K562 (cell line): ENCODE data around the gene AQP5. TPM values are rescaled to one million over a fixed set of nuclear protein-coding genes. Genes with fewer than 3 reads are reported as not detected.

ENCODE experiments used
- ATAC-seq: fragments of 200-7000 bp; cut with Tn5 transposase; 3 replicates; pipeline ENCODE4 v1.9.1; 2020; ENCODE audit warnings: moderate library complexity
- BruUV-seq: library from RNA; stranded (reverse); fragments of 400-500 nt; replicated peaks from 2 replicates; lab custom pipeline; 2021; lab: Mats Ljungman, UMichigan
- CTCF ChIA-PET: fragments of 300-600 bp; formaldehyde crosslinking; extraction: SDS; loops from one replicate; lab custom pipeline; 2021; ENCODE audit warnings: low intra/inter-chr PET ratio; lab: Yijun Ruan, JAX
- POLR2A ChIA-PET: fragments of 300-600, 350-650 bp; sonication (Branson Sonifier 250); formaldehyde crosslinking; extraction: SDS; loops from one replicate; lab custom pipeline; 2021; ENCODE audit warnings: antibody characterized with exemption, inconsistent platforms; lab: Yijun Ruan, JAX
- DNase-seq, 4 experiments: peaks; one replicate each; pipeline versions ENCODE4 v3.0.0 to v3.0.0-alpha.2; 2011 to 2018; ENCODE audit warnings: low spot score in 3 of 4, mixed read lengths in 3 of 4; ENCODE audit errors: extremely low read depth in 1 of 4
- FAIRE-seq: peaks from 2 replicates; lab custom pipeline; 2011; peaks lifted over from hg19 to GRCh38; lab: Jason Lieb, UNC
- H2AFZ ChIP-seq: 2 replicates; pipeline ENCODE4 v1.6.0; 2011; ENCODE audit warnings: low read depth, low read length, control low read depth, inconsistent platforms
- H3K27ac ChIP-seq: fragments of 200-600 bp; 3 replicates; pipeline ENCODE4 v1.8.0; 2011; ENCODE audit warnings: low read depth, mild to moderate bottlenecking, control low read depth, inconsistent platforms, low read length, moderate library complexity, mixed read lengths; ENCODE audit errors: extremely low read depth
- H3K27me3 ChIP-seq, 2 experiments: fragments of 300-600 bp in 1 of 2; 2 replicates in 1 of 2; 3 replicates in 1 of 2; pipeline versions ENCODE4 v1.6.0 to v1.8.0; 2011; ENCODE audit warnings: inconsistent platforms in 2 of 2, low read length in 2 of 2, mild to moderate bottlenecking in 1 of 2, mixed read lengths in 1 of 2, moderate library complexity in 1 of 2; ENCODE audit not compliant: control insufficient read depth in 2 of 2, insufficient read depth in 2 of 2
- H3K36me3 ChIP-seq: fragments of 300-600 bp; 3 replicates; pipeline ENCODE4 v1.8.0; 2011; ENCODE audit warnings: mild to moderate bottlenecking, low read length, inconsistent platforms; ENCODE audit not compliant: control insufficient read depth, insufficient read depth
- H3K4me1 ChIP-seq, 2 experiments: fragments of 200-600 bp in 1 of 2; replicated peaks in 1 of 2; 2 replicates in 1 of 2; 3 replicates in 1 of 2; pipeline versions ENCODE4 v1.5.1 to v1.8.0; 2011; ENCODE audit warnings: inconsistent platforms in 2 of 2, low read length in 2 of 2, mild to moderate bottlenecking in 1 of 2, mixed read lengths in 1 of 2, moderate library complexity in 1 of 2; ENCODE audit not compliant: control insufficient read depth in 2 of 2, insufficient read depth in 2 of 2
- H3K4me2 ChIP-seq: 2 replicates; pipeline ENCODE4 v1.6.1; 2011; ENCODE audit warnings: low read length, control low read depth, inconsistent platforms, mixed read lengths; ENCODE audit not compliant: insufficient read depth
- H3K4me3 ChIP-seq: fragments of 200-600 bp; sonication (generic), shearing (Covaris generic); 2 replicates; pipeline ENCODE4 v1.5.1; 2016; ENCODE audit warnings: control low read depth, inconsistent platforms
- H3K79me2 ChIP-seq: fragments of 200-600 bp; 3 replicates; pipeline ENCODE4 v1.8.0; 2011; ENCODE audit warnings: low read length, inconsistent platforms; ENCODE audit not compliant: control insufficient read depth, insufficient read depth
- H3K9ac ChIP-seq, 2 experiments: 2 replicates each; pipeline versions ENCODE4 v1.6.0 to v1.6.1; 2011; ENCODE audit warnings: low read depth in 2 of 2, low read length in 2 of 2, control low read depth in 1 of 2, inconsistent platforms in 1 of 2, mild to moderate bottlenecking in 1 of 2, mixed read lengths in 1 of 2; ENCODE audit not compliant: insufficient read depth in 1 of 2
- H3K9me1 ChIP-seq: one replicate; pipeline ENCODE4 v1.6.0; 2011; ENCODE audit warnings: inconsistent platforms, mild to moderate bottlenecking, low read length, moderate library complexity; ENCODE audit not compliant: control insufficient read depth, insufficient read depth
- H3K9me3 ChIP-seq: replicated peaks from 2 replicates; pipeline ENCODE4 v1.5.1; 2011; ENCODE audit warnings: low read depth, low read length, inconsistent platforms; ENCODE audit not compliant: control insufficient read depth, insufficient read depth
- H4K20me1 ChIP-seq: replicated peaks from 2 replicates; pipeline ENCODE4 v1.6.1; 2011; ENCODE audit warnings: low read length, inconsistent platforms, mixed read lengths; ENCODE audit not compliant: control insufficient read depth, insufficient read depth
- BHLHE40 ChIP-seq: IDR thresholded peaks from 2 replicates; pipeline ENCODE4 v1.6.1; 2011; ENCODE audit warnings: low read length, improper control_type of control experiment
- PHF21A ChIP-seq: fragments of 450-650 bp; IDR thresholded peaks from 2 replicates; pipeline ENCODE4 v1.6.1; 2017; ENCODE audit warnings: low read depth, borderline replicate concordance
- USF1 ChIP-seq: sonication (generic); formaldehyde crosslinking; IDR thresholded peaks from 2 replicates; pipeline ENCODE4 v1.9.0; 2022; ENCODE audit warnings: mild to moderate bottlenecking, missing genetic modification reagents
- USF2 ChIP-seq: sonication (generic); formaldehyde crosslinking; IDR thresholded peaks from 2 replicates; pipeline ENCODE4 v1.5.0; 2020; ENCODE audit warnings: missing genetic modification reagents
- WGBS: fragments of 100-300 bp; shearing (Covaris generic); methylation state at CpG from one replicate; pipeline ENCODE4 v1.1.6; 2016; ENCODE audit warnings: low coverage, mixed read lengths; ENCODE audit not compliant: insufficient coverage; ENCODE audit errors: missing lambda C conversion rate; 5-methylcytosine and 5-hydroxymethylcytosine counted together
- in situ Hi-C: fragments of 300-500 bp; cut with MboI; formaldehyde crosslinking; loops from 4 replicates; pipeline ENCODE4 v1.15.0; 2018; ENCODE audit warnings: inconsistent platforms, mixed read lengths
- intact Hi-C: fragments of 100-400 bp; cut with micrococcal nuclease; formaldehyde crosslinking; loops from 2 replicates; pipeline ENCODE4 v1.14.2; 2022
- polyA plus RNA-seq, 8 experiments: library from polyadenylated mRNA; depleted of rRNA in 4 of 8; stranded (reverse) in 5 of 8; unstranded in 3 of 8; fragments of >200 nt; fragmentation: Nextera tagmentation in 2 of 8; fragmentation: Illumina TruSeq in 1 of 8; extraction: Ambion mirVana in 2 of 8; extraction: Trizol in 1 of 8; gene quantifications; 2 replicates each; pipeline versions ENCODE4 v1.2.1 to v1.2.3, GENCODE V29; 2011 to 2014; ENCODE audit warnings: inconsistent platforms in 1 of 8, missing spikeins in 1 of 8
- total RNA-seq, 7 experiments: library from RNA; depleted of rRNA in 6 of 7; stranded (reverse); fragments of >200 nt in 6 of 7; fragmentation: Illumina TruSeq in 2 of 7; extraction: Trizol in 2 of 7; gene quantifications; 2 replicates each; pipeline versions ENCODE4 v1.2.1 to v1.2.3, GENCODE V29; 2011 to 2021; ENCODE audit warnings: low replicate concordance in 1 of 7
- TF ChIP-seq, protein P1 (sequence below): fragments of 450-650 bp; IDR thresholded peaks from 2 replicates; pipeline ENCODE4 v1.6.1; 2016; ENCODE audit warnings: low read depth

The AQP5 gene
- total and polyA plus RNA-seq, 9 of the 15 experiments (the other 6 are each of a cell fraction or from before 2014, with no cell fraction given) = not detected

DNA sequence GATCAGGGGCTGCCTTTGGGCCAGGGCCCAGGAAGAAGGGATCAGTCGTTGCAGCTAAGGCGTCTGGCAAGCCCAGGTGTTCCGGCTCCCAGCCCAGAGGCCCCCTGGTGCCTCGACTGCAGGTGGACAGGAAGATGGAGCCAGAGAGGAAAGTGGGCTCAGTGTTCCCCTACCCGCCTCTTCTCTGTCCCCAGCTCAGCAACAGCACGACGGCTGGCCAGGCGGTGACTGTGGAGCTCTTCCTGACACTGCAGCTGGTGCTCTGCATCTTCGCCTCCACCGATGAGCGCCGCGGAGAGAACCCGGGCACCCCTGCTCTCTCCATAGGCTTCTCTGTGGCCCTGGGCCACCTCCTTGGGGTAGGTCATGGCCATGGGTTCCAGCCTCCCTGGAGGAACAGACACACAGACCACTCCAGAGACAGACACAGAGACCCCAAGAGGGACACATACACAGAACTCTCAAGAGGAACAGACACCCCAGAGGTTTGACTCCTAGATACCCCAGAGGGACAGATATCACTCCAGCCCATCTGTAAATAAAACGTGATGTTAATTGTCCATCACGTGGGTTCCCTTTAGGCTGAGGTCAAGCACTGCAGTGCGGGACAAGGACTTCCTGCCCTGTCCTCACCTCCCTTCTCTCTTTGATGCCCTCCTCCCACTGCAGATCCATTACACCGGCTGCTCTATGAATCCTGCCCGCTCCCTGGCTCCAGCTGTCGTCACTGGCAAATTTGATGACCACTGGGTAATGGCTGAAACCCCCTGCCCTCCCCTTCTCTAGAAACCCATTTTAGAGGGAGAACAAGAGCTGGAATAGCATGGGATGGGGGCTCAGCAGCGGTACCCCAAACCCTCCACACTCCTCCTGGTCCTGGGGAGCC is 7.5 kb upstream of the AQP5 start:
- CTCF ChIA-PET = interaction anchor here (0.7 kb wide), 1 partner anchor 22 kb away, joined by 7 read pairs; no protein-coding TSS in a partner anchor
- intact Hi-C loops (no loop called here), in situ Hi-C loops (no loop called here)
- DNase-seq = no peak
- ATAC-seq = peak; percentile 12; the same call in 1 of the 3 replicates
- no peak overlapping the region for H3K4me3 ChIP-seq
- WGBS = 28% methylated on average over 21 of the region's 21 CpGs
- no TSS peak for BruUV-seq
- no peaks in the 10 kb centered on the region for H3K36me3 ChIP-seq
- no peak for FAIRE-seq
- peak; percentile 27; the same call in 1 of the 2 replicates for TF ChIP-seq USF2 (CRISPR knock-in tag)
- TF ChIP-seq PHF21A = no peak
- TF ChIP-seq, protein P1, sequence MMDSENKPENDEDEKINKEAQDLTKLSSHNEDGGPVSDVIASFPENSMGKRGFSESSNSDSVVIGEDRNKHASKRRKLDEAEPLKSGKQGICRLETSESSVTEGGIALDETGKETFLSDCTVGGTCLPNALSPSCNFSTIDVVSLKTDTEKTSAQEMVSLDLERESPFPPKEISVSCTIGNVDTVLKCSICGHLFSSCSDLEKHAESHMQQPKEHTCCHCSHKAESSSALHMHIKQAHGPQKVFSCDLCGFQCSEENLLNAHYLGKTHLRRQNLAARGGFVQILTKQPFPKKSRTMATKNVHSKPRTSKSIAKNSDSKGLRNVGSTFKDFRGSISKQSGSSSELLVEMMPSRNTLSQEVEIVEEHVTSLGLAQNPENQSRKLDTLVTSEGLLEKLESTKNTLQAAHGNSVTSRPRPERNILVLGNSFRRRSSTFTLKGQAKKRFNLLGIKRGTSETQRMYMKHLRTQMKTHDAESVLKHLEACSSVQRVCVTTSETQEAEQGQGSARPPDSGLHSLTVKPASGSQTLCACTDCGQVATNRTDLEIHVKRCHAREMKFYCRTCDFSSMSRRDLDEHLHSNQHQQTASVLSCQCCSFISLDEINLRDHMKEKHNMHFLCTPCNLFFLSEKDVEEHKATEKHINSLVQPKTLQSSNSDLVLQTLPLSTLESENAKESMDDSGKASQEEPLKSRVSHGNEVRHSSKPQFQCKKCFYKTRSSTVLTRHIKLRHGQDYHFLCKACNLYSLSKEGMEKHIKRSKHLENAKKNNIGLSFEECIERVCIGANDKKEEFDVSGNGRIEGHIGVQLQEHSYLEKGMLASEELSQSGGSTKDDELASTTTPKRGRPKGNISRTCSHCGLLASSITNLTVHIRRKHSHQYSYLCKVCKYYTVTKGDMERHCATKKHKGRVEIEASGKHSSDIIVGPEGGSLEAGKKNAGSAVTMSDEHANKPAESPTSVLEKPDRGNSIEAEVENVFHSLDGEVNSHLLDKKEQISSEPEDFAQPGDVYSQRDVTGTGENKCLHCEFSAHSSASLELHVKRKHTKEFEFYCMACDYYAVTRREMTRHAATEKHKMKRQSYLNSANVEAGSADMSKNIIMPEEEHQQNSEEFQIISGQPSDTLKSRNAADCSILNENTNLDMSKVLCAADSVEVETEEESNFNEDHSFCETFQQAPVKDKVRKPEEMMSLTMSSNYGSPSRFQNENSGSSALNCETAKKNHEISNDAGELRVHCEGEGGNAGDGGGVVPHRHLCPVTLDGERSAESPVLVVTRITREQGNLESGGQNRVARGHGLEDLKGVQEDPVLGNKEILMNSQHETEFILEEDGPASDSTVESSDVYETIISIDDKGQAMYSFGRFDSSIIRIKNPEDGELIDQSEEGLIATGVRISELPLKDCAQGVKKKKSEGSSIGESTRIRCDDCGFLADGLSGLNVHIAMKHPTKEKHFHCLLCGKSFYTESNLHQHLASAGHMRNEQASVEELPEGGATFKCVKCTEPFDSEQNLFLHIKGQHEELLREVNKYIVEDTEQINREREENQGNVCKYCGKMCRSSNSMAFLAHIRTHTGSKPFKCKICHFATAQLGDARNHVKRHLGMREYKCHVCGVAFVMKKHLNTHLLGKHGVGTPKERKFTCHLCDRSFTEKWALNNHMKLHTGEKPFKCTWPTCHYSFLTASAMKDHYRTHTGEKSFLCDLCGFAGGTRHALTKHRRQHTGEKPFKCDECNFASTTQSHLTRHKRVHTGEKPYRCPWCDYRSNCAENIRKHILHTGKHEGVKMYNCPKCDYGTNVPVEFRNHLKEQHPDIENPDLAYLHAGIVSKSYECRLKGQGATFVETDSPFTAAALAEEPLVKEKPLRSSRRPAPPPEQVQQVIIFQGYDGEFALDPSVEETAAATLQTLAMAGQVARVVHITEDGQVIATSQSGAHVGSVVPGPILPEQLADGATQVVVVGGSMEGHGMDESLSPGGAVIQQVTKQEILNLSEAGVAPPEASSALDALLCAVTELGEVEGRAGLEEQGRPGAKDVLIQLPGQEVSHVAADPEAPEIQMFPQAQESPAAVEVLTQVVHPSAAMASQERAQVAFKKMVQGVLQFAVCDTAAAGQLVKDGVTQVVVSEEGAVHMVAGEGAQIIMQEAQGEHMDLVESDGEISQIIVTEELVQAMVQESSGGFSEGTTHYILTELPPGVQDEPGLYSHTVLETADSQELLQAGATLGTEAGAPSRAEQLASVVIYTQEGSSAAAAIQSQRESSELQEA = no peak
- peak; percentile 64; the same call in 1 of the 2 replicates for TF ChIP-seq BHLHE40
- peak; percentile 57 for TF ChIP-seq USF1 (CRISPR knock-in tag)
- H4K20me1 ChIP-seq = no peaks in the 10 kb centered on the region
- no peak overlapping the region for H3K4me2 ChIP-seq
- no peaks in the 10 kb centered on the region for H3K9me1 ChIP-seq
- H3K27me3 ChIP-seq = peaks cover 11 to 47% of the 10 kb centered on the region in 2 experiments; a peak in 4 of 5 replicates
- H3K4me1 ChIP-seq = peaks cover 0 to 25% of the 10 kb centered on the region in 2 experiments; a peak in 2 of 5 replicates
- H3K9me3 ChIP-seq = no peaks in the 10 kb centered on the region
- POLR2A ChIA-PET = interaction anchor here (0.7 to 0.9 kb wide), 3 partner anchors 15 to 529 kb away, joined by 3 to 4 read pairs (median 3); no protein-coding TSS in a partner anchor
- no peak overlapping the region for H3K27ac ChIP-seq
- no peak overlapping the region for H2AFZ ChIP-seq
- no peaks in the 10 kb centered on the region for H3K79me2 ChIP-seq
- H3K9ac ChIP-seq = 0 out of 4 replicates have a peak overlapping the region, but pooled peaks of 1 of the 2 experiments have one; percentile 31
